Calu3 (cell line): ENCODE data around the gene STIM1. TPM values are rescaled to one million over a fixed set of nuclear protein-coding genes. Genes with fewer than 3 reads are reported as not detected.
"Not testable (repeated sequence)": the region's sequence is repeated elsewhere in the genome, so short reads cannot be mapped to it uniquely, and the experiment has no call there.

ENCODE experiments used
- BruUV-seq: library from RNA; stranded (reverse); fragments of 400-500 nt; replicated peaks from 2 replicates; lab custom pipeline; 2021; lab: Mats Ljungman, UMichigan
- CTCF ChIA-PET: fragments of 300-600 bp; sonication (Branson Sonifier 250); formaldehyde crosslinking; loops from one replicate; lab custom pipeline; 2022; ENCODE audit warnings: antibody characterized with exemption; lab: Charles Lee
- DNase-seq: peaks from one replicate; pipeline ENCODE4 v3.0.0; 2022
- H3K27ac Mint-ChIP-seq: one replicate; pipeline ENCODE4 v1.8.0; 2022; ENCODE audit warnings: mixed read lengths; ENCODE audit not compliant: unreplicated experiment
- H3K27me3 Mint-ChIP-seq: one replicate; pipeline ENCODE4 v1.8.0; 2022; ENCODE audit warnings: mixed read lengths; ENCODE audit not compliant: unreplicated experiment
- H3K36me3 Mint-ChIP-seq: one replicate; pipeline ENCODE4 v1.8.0; 2022; ENCODE audit warnings: mild to moderate bottlenecking, moderate library complexity, mixed read lengths; ENCODE audit not compliant: insufficient read depth, unreplicated experiment
- H3K4me1 Mint-ChIP-seq: one replicate; pipeline ENCODE4 v1.8.0; 2022; ENCODE audit warnings: mild to moderate bottlenecking, low read depth, mixed read lengths; ENCODE audit not compliant: unreplicated experiment
- H3K4me3 Mint-ChIP-seq: one replicate; pipeline ENCODE4 v1.8.0; 2022; ENCODE audit warnings: mild to moderate bottlenecking, low read depth, moderate library complexity, mixed read lengths; ENCODE audit not compliant: unreplicated experiment
- H3K9me3 Mint-ChIP-seq: one replicate; pipeline ENCODE4 v1.8.0; 2022; ENCODE audit warnings: low read depth, mixed read lengths; ENCODE audit not compliant: unreplicated experiment
- intact Hi-C: fragments of 100-400 bp; cut with micrococcal nuclease; formaldehyde crosslinking; loops from one replicate; pipeline ENCODE4 v1.10.0; 2022; ENCODE audit not compliant: unreplicated experiment
- total RNA-seq: library from RNA; stranded (reverse); gene quantifications from 2 replicates; pipeline ENCODE4 v1.2.3, GENCODE V29; 2022
- TF ChIP-seq, protein P1 (sequence below): fragments of 200-600 bp; IDR thresholded peaks from one replicate; pipeline ENCODE4 v1.8.0; 2022; ENCODE audit warnings: antibody characterized with exemption; ENCODE audit not compliant: unreplicated experiment

STIM1 gene
- total RNA-seq, 1 experiment from 2014 or later, result 60.1 TPM

DNA sequence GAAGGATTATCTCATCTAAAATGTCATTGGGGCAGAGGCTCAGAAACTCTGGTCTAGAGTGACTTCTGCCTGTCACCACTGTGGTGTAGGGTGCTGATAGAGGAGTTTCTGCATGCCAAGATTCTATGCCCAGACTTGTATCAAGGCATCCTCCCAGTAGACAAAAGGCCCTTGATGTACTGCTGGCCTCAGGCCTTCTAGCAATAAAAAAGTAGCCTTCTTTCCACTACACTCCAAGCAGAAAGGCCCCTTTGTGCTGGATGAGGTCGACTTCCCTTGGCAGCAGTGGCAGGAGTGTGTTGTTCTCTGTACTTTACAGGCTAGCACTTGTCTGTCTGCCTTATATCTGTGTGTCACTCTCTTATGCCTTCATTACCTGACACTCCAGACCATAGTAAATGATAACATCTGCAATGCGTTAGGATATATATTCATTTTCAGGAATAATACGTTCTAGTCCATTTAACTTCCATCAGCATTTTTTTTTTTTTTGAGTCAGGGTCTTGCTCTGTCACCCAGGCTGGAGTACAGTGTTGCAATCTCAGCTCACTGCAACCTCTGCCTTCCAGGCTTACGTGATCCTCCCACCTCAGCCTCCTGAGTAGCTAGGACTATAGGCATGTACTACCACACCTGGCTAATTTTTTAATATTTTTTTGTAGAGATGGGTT lies 189.6 kb downstream of the STIM1 start:
- Mint-ChIP-seq H3K27ac (no peak overlapping the region), H3K4me3 (no peak overlapping the region), H3K9me3 (no peaks in the 10 kb centered on the region), H3K27me3 (no peaks in the 10 kb centered on the region), H3K36me3 (no peaks in the 10 kb centered on the region), H3K4me1 (no peaks in the 10 kb centered on the region)
- intact Hi-C loops, result no loop called here
- CTCF ChIA-PET, result interaction anchor here (0.9 kb wide), 1 partner anchor 196 kb away, joined by 3 read pairs; no protein-coding TSS in a partner anchor
- TF ChIP-seq, protein P1, sequence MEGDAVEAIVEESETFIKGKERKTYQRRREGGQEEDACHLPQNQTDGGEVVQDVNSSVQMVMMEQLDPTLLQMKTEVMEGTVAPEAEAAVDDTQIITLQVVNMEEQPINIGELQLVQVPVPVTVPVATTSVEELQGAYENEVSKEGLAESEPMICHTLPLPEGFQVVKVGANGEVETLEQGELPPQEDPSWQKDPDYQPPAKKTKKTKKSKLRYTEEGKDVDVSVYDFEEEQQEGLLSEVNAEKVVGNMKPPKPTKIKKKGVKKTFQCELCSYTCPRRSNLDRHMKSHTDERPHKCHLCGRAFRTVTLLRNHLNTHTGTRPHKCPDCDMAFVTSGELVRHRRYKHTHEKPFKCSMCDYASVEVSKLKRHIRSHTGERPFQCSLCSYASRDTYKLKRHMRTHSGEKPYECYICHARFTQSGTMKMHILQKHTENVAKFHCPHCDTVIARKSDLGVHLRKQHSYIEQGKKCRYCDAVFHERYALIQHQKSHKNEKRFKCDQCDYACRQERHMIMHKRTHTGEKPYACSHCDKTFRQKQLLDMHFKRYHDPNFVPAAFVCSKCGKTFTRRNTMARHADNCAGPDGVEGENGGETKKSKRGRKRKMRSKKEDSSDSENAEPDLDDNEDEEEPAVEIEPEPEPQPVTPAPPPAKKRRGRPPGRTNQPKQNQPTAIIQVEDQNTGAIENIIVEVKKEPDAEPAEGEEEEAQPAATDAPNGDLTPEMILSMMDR, result no peak
- DNase-seq, result no peak
- no TSS peak for BruUV-seq

DNA sequence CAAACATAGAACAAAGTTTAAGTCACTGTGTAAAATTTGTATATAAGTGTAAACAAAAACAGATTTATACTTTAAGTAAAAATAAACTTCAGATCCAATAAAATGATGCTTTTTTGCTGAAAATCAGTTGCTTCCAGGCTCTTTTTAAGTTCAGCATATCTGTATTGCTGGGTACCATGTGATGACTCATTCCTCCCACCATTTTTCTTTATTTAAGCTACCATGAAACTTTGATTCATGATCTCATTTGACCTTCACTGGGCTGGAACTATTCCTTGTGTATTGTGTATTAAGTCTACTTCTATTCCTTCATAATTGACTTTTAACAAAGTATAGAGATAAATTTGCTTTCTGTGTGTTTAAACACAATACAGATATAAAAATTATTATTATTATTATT lies 192.9 kb downstream of the STIM1 start:
- TF ChIP-seq, protein P1, result no peak

GRCh38 chr11:4049006-4049405 lies 193.5 kb downstream of the STIM1 start:
- TF ChIP-seq, protein P1, result no peak
- no peaks in the 10 kb centered on the region for H3K27me3 Mint-ChIP-seq
- no peak for DNase-seq
- no peak overlapping the region for H3K4me3 Mint-ChIP-seq
- H3K9me3 Mint-ChIP-seq, result no peaks in the 10 kb centered on the region
- CTCF ChIA-PET, result interaction anchor here (0.6 to 0.7 kb wide), 3 partner anchors 20 to 147 kb away, joined by 3 to 4 read pairs (median 4); no protein-coding TSS in a partner anchor
- H3K27ac Mint-ChIP-seq, result no peak overlapping the region
- H3K36me3 Mint-ChIP-seq, result no peaks in the 10 kb centered on the region
- no peaks in the 10 kb centered on the region for H3K4me1 Mint-ChIP-seq
- no TSS peak for BruUV-seq
- intact Hi-C loops, result no loop called here

More for the DNA sequence above, 192.9 kb downstream of the STIM1 start:
- H3K9me3 Mint-ChIP-seq, result no peaks in the 10 kb centered on the region
- H3K36me3 Mint-ChIP-seq, result no peaks in the 10 kb centered on the region
- no peak for DNase-seq
- H3K27ac Mint-ChIP-seq, result no peak overlapping the region
- CTCF ChIA-PET, result no interaction called here
- no peak overlapping the region for H3K4me3 Mint-ChIP-seq
- no TSS peak for BruUV-seq
- H3K4me1 Mint-ChIP-seq, result no peaks in the 10 kb centered on the region
- H3K27me3 Mint-ChIP-seq, result no peaks in the 10 kb centered on the region
- intact Hi-C loops, result no loop called here

- Mint-ChIP-seq H3K27me3 (no peaks in the 10 kb centered on the region), H3K4me1 (no peaks in the 10 kb centered on the region), H3K4me3 (no peak overlapping the region), H3K9me3 (no peaks in the 10 kb centered on the region), H3K27ac (no peak overlapping the region), H3K36me3 (no peaks in the 10 kb centered on the region)
- intact Hi-C loops, result no loop called here
- TF ChIP-seq, protein P1, result no peak
- CTCF ChIA-PET, result interaction anchor here (0.5 kb wide), 1 partner anchor 196 kb away, joined by 3 read pairs; no protein-coding TSS in a partner anchor
- no TSS peak for BruUV-seq
- no peak for DNase-seq
Measured at GRCh38 chr11:4050138-4050537, 194.7 kb downstream of the STIM1 start.

- H3K27ac Mint-ChIP-seq, H3K27me3 Mint-ChIP-seq, CTCF ChIA-PET, BruUV-seq, H3K4me1 Mint-ChIP-seq, DNase-seq, H3K36me3 Mint-ChIP-seq, H3K4me3 Mint-ChIP-seq, intact Hi-C loops, H3K9me3 Mint-ChIP-seq: not testable (repeated sequence)
Measured at GRCh38 chr11:4053200-4053599, 197.7 kb downstream of the STIM1 start.
